T-helper 17 cell (primary cell): ENCODE measurements around the gene ARL13B. TPM values are rescaled to one million over a fixed set of nuclear protein-coding genes. Genes with fewer than 3 reads are reported as not detected.
"Not testable (repeated sequence)": the region's sequence is repeated elsewhere in the genome, so short reads cannot be mapped to it uniquely, and the experiment has no call there.

Experiments used
- ATAC-seq: fragments of 150-1000 bp; cut with Tn5 transposase; 2 replicates; pipeline ENCODE4 v1.10.0; 2021; ENCODE audit warnings: mild to moderate bottlenecking, moderate library complexity
- DNase-seq, 3 donors: peaks; one replicate each; pipeline versions ENCODE4 v3.0.0 to v3.0.0-alpha.2; 2020 to 2021
- H3K9me3 ChIP-seq: one replicate; pipeline ENCODE4 v1.7.0; 2013; ENCODE audit warnings: low read length, mild to moderate bottlenecking; ENCODE audit not compliant: control insufficient read depth, poor library complexity, severe bottlenecking
- H3K27ac Mint-ChIP-seq: one replicate; pipeline ENCODE4 v1.8.0; 2022; ENCODE audit warnings: mild to moderate bottlenecking, moderate library complexity, mixed read lengths
- H3K27me3 Mint-ChIP-seq: one replicate; pipeline ENCODE4 v1.8.0; 2022; ENCODE audit warnings: mixed read lengths
- H3K36me3 Mint-ChIP-seq: one replicate; pipeline ENCODE4 v1.8.0; 2022; ENCODE audit warnings: low read depth, mixed read lengths
- H3K4me1 Mint-ChIP-seq: one replicate; pipeline ENCODE4 v1.8.0; 2022; ENCODE audit warnings: mild to moderate bottlenecking, mixed read lengths
- H3K4me3 Mint-ChIP-seq: one replicate; pipeline ENCODE4 v1.8.0; 2022; ENCODE audit warnings: mild to moderate bottlenecking, moderate library complexity, mixed read lengths
- total RNA-seq, 4 donors: library from RNA in 2 of 4; stranded (reverse) in 2 of 4; gene quantifications; one replicate each; pipeline ENCODE4 v1.2.3 and lab custom pipeline; 2022 to 2026

Gene ARL13B
- total RNA-seq, 2 donors from 2014 or later: 5.9 to 11.0 TPM

- no peaks in the 10 kb centered on the region for H3K9me3 ChIP-seq
- no peak for ATAC-seq
- H3K27ac Mint-ChIP-seq: no peak overlapping the region
- DNase-seq: no peak
- H3K36me3 Mint-ChIP-seq: peaks cover 16% of the 10 kb centered on the region
- H3K27me3 Mint-ChIP-seq: no peaks in the 10 kb centered on the region
- H3K4me3 Mint-ChIP-seq: no peak overlapping the region
- peaks cover 19% of the 10 kb centered on the region for H3K4me1 Mint-ChIP-seq
These were observed 28.3 kb downstream of the ARL13B start for GRCh38 chr3:94008253-94008652.

- Mint-ChIP-seq H3K4me3 (no peak overlapping the region), H3K27me3 (no peaks in the 10 kb centered on the region), H3K36me3 (peaks cover 16% of the 10 kb centered on the region), H3K27ac (no peak overlapping the region), H3K4me1 (peaks cover 19% of the 10 kb centered on the region)
- DNase-seq (no peak), ATAC-seq (no peak)
- H3K9me3 ChIP-seq: no peaks in the 10 kb centered on the region
These were observed 29.7 kb downstream of the ARL13B start for GRCh38 chr3:94009608-94010007.

DNA sequence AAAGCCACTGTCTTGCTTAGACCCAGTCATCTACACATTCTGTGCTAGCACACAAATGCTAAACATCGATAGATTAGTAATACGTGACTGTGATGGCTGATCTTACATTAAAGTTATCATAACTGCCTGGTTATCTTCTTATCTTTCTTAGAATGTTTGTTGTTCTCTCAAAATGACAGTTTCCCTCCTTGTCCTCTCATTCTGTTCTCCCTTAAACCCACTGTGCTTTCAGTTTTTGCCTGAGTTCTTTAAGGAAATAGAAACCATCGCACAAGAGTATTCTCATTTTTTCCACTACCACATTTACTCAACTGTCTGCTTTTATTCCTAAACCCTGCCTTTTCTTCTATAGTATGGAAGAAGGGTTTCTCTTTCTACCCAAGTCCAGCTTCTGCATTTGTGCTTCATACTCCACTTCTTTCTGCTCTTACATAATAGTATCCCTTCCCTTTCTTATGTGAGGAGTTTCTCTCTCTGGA lies 31.3 kb downstream of the ARL13B start:
- H3K36me3 Mint-ChIP-seq: peaks cover 17% of the 10 kb centered on the region
- DNase-seq (no peak), ATAC-seq (no peak)
- H3K27ac Mint-ChIP-seq: peak overlapping the region; percentile 63
- peaks cover 19% of the 10 kb centered on the region for H3K4me1 Mint-ChIP-seq
- H3K4me3 Mint-ChIP-seq: peak overlapping the region; percentile 75
- no peaks in the 10 kb centered on the region for H3K9me3 ChIP-seq
- H3K27me3 Mint-ChIP-seq: no peaks in the 10 kb centered on the region

- no peak overlapping the region for H3K27ac Mint-ChIP-seq
- H3K27me3 Mint-ChIP-seq: no peaks in the 10 kb centered on the region
- H3K36me3 Mint-ChIP-seq: peaks cover 15% of the 10 kb centered on the region
- no peaks in the 10 kb centered on the region for H3K9me3 ChIP-seq
- DNase-seq (no peak), ATAC-seq (no peak)
- H3K4me3 Mint-ChIP-seq: no peak overlapping the region
- H3K4me1 Mint-ChIP-seq: peaks cover 19% of the 10 kb centered on the region
These were observed 32.2 kb downstream of the ARL13B start for GRCh38 chr3:94012185-94012584.

DNA sequence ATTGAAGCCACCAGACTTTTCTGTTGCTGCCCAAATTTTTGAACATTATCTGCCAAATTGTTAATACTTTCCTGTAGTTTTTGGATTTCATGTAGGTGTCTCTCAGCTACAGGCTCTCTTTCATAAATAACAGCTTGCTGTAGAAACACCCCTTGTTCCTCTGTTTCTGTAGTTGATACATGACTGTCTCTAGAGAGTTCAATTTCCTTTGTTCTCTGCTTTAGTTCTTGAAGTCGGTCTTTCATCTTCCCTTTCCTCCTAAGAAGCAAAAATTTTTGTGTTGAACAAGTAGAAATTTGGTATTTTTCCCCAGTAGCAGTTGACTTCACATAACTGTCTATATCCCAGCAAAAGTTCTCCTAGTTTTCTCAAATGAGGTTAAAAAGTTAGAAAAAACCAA lies 35.1 kb downstream of the ARL13B start:
- DNase-seq: no peak
- peaks cover 20% of the 10 kb centered on the region for H3K36me3 Mint-ChIP-seq
- no peak for ATAC-seq
- no peaks in the 10 kb centered on the region for H3K9me3 ChIP-seq
- H3K27ac Mint-ChIP-seq: no peak overlapping the region
- no peak overlapping the region for H3K4me3 Mint-ChIP-seq
- H3K27me3 Mint-ChIP-seq: no peaks in the 10 kb centered on the region
- peaks cover 20% of the 10 kb centered on the region for H3K4me1 Mint-ChIP-seq

- H3K4me3 Mint-ChIP-seq: no peak overlapping the region
- H3K4me1 Mint-ChIP-seq: peaks cover 3% of the 10 kb centered on the region
- H3K27me3 Mint-ChIP-seq: no peaks in the 10 kb centered on the region
- no peak for ATAC-seq
- DNase-seq: no peak
- H3K36me3 Mint-ChIP-seq: peaks cover 12% of the 10 kb centered on the region
- H3K9me3 ChIP-seq: no peaks in the 10 kb centered on the region
- no peak overlapping the region for H3K27ac Mint-ChIP-seq
These were observed 39.7 kb downstream of the ARL13B start for GRCh38 chr3:94019659-94020058.

GRCh38 chr3:94020293-94020692 lies 40.3 kb downstream of the ARL13B start:
- H3K27me3 Mint-ChIP-seq: no peaks in the 10 kb centered on the region
- H3K4me1 Mint-ChIP-seq: peaks cover 3% of the 10 kb centered on the region
- H3K4me3 Mint-ChIP-seq: no peak overlapping the region
- ATAC-seq (no peak), DNase-seq (no peak)
- H3K36me3 Mint-ChIP-seq: peaks cover 10% of the 10 kb centered on the region
- no peaks in the 10 kb centered on the region for H3K9me3 ChIP-seq
- no peak overlapping the region for H3K27ac Mint-ChIP-seq

DNA sequence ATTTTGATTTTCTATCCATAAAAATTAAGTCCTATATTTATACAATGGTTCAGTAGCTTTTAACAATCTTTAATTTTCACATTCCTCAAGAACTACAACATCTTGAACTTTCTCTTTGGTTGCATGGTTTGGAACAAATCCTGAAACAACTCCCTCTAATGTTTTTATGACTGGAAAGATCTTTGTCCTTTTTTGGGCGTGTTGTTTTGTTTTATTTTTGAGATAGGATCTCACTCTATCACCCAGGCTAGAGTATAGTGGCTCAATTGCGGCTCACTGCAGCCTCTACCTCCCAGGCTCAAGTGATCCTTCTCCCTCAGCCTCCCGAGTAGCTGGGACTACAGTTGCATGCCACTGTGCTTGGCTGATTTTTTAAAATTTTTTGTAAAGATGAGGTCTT lies 44.4 kb downstream of the ARL13B start:
- H3K4me1 Mint-ChIP-seq: peaks cover 3% of the 10 kb centered on the region
- H3K36me3 Mint-ChIP-seq: peaks cover 3% of the 10 kb centered on the region
- no peaks in the 10 kb centered on the region for H3K27me3 Mint-ChIP-seq
- no peak overlapping the region for H3K4me3 Mint-ChIP-seq
- DNase-seq (no peak), ATAC-seq (no peak)
- no peaks in the 10 kb centered on the region for H3K9me3 ChIP-seq
- no peak overlapping the region for H3K27ac Mint-ChIP-seq

- Mint-ChIP-seq H3K4me1 (no peaks in the 10 kb centered on the region), H3K36me3 (peaks cover 2% of the 10 kb centered on the region), H3K27ac (no peak overlapping the region), H3K27me3 (no peaks in the 10 kb centered on the region), H3K4me3 (no peak overlapping the region)
- ATAC-seq (no peak), DNase-seq (no peak)
- H3K9me3 ChIP-seq: no peaks in the 10 kb centered on the region
These were observed 46.7 kb downstream of the ARL13B start for GRCh38 chr3:94026623-94027022.

DNA sequence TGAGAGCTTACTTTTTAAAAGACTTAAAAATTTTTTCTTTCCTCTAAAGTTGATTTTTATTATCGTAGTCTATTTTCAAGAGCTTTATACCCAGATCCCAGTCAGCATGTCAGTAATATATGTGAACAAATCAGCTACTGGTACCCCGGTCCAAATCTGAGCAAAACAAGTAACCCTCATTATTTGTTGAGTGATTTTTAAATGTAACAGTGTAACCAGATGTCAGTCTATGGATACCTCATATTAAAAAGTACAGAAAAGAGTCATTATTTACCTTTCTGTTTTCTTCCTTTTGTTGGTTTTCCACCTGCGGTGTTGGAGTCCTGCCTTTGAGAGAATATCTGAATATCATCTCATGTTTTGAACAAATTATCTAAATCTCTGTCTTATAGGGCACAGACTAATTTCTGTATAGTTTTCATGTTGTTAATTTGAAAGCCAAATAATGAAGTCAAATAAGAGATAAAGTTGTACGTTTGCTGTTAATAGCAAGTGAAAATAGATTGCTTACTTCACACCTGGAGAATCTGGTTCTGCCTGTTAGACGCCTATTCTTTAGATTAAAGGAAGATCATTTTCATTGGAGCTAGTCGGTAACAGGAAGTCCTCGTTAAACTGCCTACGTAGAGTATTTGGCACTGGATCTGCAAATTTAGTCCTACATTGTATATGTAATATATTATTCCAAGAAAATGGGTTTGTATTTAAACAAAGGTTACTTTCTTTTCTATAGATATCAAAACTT lies 48.3 kb downstream of the ARL13B start, which contains the start of gene STX19:
Gene STX19 (minus strand): TSS at position 505 of the 745 bp plus-strand sequence. CDS start 13,328 bp downstream, outside the sequence.
- H3K4me3 Mint-ChIP-seq: no peak within 1 kb of the TSS
- H3K36me3 Mint-ChIP-seq: no peaks in the 10 kb centered on the region
- H3K27ac Mint-ChIP-seq: no peak within 1 kb of the TSS
- H3K4me1 Mint-ChIP-seq: no peaks in the 10 kb centered on the region
- ATAC-seq (no peak), DNase-seq (no peak)
- H3K27me3 Mint-ChIP-seq: no peaks in the 10 kb centered on the region
- H3K9me3 ChIP-seq: no peaks in the 10 kb centered on the region

GRCh38 chr3:94036909-94037507 lies 57.1 kb downstream of the ARL13B start:
- H3K27ac Mint-ChIP-seq: no peak overlapping the region
- H3K27me3 Mint-ChIP-seq: no peaks in the 10 kb centered on the region
- no peak overlapping the region for H3K4me3 Mint-ChIP-seq
- DNase-seq (no peak), ATAC-seq (peak; percentile 47)
- no peaks in the 10 kb centered on the region for H3K4me1 Mint-ChIP-seq
- no peaks in the 10 kb centered on the region for H3K9me3 ChIP-seq
- peaks cover 2% of the 10 kb centered on the region for H3K36me3 Mint-ChIP-seq

DNA sequence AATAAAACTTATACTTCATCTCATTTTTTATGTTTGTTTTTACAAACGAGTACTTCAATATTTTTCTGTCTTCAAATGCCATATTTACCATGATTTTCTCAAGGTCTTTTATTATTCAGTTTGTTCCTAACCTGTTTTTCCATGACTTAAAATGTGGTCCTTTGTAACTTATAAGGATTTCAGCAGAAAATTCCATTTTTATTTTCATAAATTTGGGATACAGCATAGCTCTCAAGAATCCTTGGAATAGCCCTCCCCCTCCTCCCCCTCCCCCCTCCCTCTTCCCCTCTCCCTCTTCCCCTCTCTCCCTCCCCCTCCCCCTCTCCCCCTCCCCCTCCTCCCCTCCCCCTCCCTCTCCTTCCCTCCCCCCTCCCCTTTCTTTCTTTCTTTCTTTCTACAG lies 63.3 kb downstream of the ARL13B start:
- ATAC-seq (no peak), DNase-seq (no peak)
- H3K27ac Mint-ChIP-seq: peak overlapping the region; percentile 69
- no peaks in the 10 kb centered on the region for H3K9me3 ChIP-seq
- H3K4me1 Mint-ChIP-seq: no peaks in the 10 kb centered on the region
- no peaks in the 10 kb centered on the region for H3K27me3 Mint-ChIP-seq
- peak overlapping the region; percentile 2 for H3K4me3 Mint-ChIP-seq
- H3K36me3 Mint-ChIP-seq: peaks cover 2% of the 10 kb centered on the region

GRCh38 chr3:94044100-94044936 lies 64.4 kb downstream of the ARL13B start:
- H3K4me3 Mint-ChIP-seq, ATAC-seq, H3K9me3 ChIP-seq, H3K36me3 Mint-ChIP-seq, H3K27me3 Mint-ChIP-seq, DNase-seq, H3K4me1 Mint-ChIP-seq: not testable (repeated sequence)
- peak overlapping the region; percentile 69 for H3K27ac Mint-ChIP-seq
